Esophagus muscularis mucosa (tissue), 3 donors: ENCODE data around the gene GJA10.

Experiments
- POLR2A ChIP-seq: fragments of 450-650 bp; IDR thresholded peaks from one replicate; pipeline ENCODE4 v1.6.1; 2017; ENCODE audit warnings: antibody characterized with exemption, moderate library complexity, mild to moderate bottlenecking, low read depth
- TF ChIP-seq, protein P1 (sequence below), 3 experiments: fragments of 200-600 bp in 2 of 3; fragments of 450-650 bp in 1 of 3; sonication (generic) in 2 of 3; IDR thresholded peaks; one replicate each; pipeline ENCODE4 v1.5.1; 2017 to 2019; ENCODE audit warnings: antibody characterized with exemption in 3 of 3, mild to moderate bottlenecking in 2 of 3, moderate library complexity in 1 of 3

- TF ChIP-seq, protein P1, sequence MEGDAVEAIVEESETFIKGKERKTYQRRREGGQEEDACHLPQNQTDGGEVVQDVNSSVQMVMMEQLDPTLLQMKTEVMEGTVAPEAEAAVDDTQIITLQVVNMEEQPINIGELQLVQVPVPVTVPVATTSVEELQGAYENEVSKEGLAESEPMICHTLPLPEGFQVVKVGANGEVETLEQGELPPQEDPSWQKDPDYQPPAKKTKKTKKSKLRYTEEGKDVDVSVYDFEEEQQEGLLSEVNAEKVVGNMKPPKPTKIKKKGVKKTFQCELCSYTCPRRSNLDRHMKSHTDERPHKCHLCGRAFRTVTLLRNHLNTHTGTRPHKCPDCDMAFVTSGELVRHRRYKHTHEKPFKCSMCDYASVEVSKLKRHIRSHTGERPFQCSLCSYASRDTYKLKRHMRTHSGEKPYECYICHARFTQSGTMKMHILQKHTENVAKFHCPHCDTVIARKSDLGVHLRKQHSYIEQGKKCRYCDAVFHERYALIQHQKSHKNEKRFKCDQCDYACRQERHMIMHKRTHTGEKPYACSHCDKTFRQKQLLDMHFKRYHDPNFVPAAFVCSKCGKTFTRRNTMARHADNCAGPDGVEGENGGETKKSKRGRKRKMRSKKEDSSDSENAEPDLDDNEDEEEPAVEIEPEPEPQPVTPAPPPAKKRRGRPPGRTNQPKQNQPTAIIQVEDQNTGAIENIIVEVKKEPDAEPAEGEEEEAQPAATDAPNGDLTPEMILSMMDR (IDR thresholded peaks at IDR 0.05), result peak in 2 of 3 experiments; percentile 27 to 44
- TF ChIP-seq POLR2A, result no peak
Measured at GRCh38 chr6:89944826-89945407, 50.6 kb downstream of the GJA10 start.
